HepG2 (cell line): Measurements from ENCODE around the gene HOXC10. TPM values are rescaled to one million over a fixed set of nuclear protein-coding genes. Genes with fewer than 3 reads are reported as not detected.

Source experiments
- ATAC-seq: fragments of 200-7000 bp; cut with Tn5 transposase; 3 replicates; pipeline ENCODE4 v1.9.1; 2020; ENCODE audit warnings: mild to moderate bottlenecking, moderate library complexity
- BruUV-seq: library from RNA; stranded (reverse); fragments of 400-500 nt; replicated peaks from 2 replicates; lab custom pipeline; 2021; lab: Mats Ljungman, UMichigan
- CTCF ChIA-PET: fragments of 300-600 bp; formaldehyde crosslinking; extraction: SDS; loops from one replicate; lab custom pipeline; 2021; ENCODE audit warnings: low total read pairs, inconsistent platforms, low intra/inter-chr PET ratio; lab: Yijun Ruan, JAX
- POLR2A ChIA-PET: fragments of 350-600 bp; sonication (Branson Sonifier 250); formaldehyde crosslinking; loops from one replicate; lab custom pipeline; 2020; ENCODE audit warnings: antibody characterized with exemption, inconsistent platforms; lab: Yijun Ruan, JAX
- DNase-seq: peaks from one replicate; pipeline ENCODE4 v3.0.0-alpha.2; 2015; ENCODE audit warnings: low spot score
- FAIRE-seq: peaks from 3 replicates; lab custom pipeline; 2011; peaks lifted over from hg19 to GRCh38; lab: Jason Lieb, UNC
- H2AFZ ChIP-seq: one replicate; pipeline ENCODE4 v1.6.1; 2011; ENCODE audit warnings: low read length, inconsistent platforms
- H3K27ac ChIP-seq: fragments of 300-600 bp; 3 replicates; pipeline ENCODE4 v1.8.0; 2011; ENCODE audit warnings: mixed run types, mild to moderate bottlenecking, mixed read lengths, low read length, inconsistent platforms; ENCODE audit not compliant: insufficient read depth; ENCODE audit errors: extremely low read length
- H3K27me3 ChIP-seq, 2 experiments: fragments of 200-600 bp in 1 of 2; 2 replicates in 1 of 2; 3 replicates in 1 of 2; pipeline versions ENCODE4 v1.6.0 to v1.8.0; 2011; ENCODE audit warnings: low read length in 2 of 2, mild to moderate bottlenecking in 2 of 2, moderate library complexity in 2 of 2, inconsistent platforms in 1 of 2; ENCODE audit not compliant: insufficient read depth in 2 of 2, control insufficient read depth in 1 of 2
- H3K36me3 ChIP-seq, 2 experiments: fragments of 200-600 bp in 1 of 2; replicated peaks in 1 of 2; 2 replicates in 1 of 2; 3 replicates in 1 of 2; pipeline versions ENCODE4 v1.5.1 to v1.8.0; 2011; ENCODE audit warnings: low read length in 2 of 2, inconsistent platforms in 1 of 2; ENCODE audit not compliant: insufficient read depth in 2 of 2, control insufficient read depth in 1 of 2
- H3K4me1 ChIP-seq: 2 replicates; pipeline ENCODE4 v1.5.1; 2012; ENCODE audit warnings: low read length, inconsistent platforms; ENCODE audit not compliant: insufficient read depth
- H3K4me2 ChIP-seq: 2 replicates; pipeline ENCODE4 v1.6.0; 2011; ENCODE audit warnings: low read depth, low read length, inconsistent platforms
- H3K4me3 ChIP-seq, 3 experiments: fragments of 200-600 bp in 1 of 3; sonication (generic), shearing (Covaris generic) in 1 of 3; replicated peaks in 1 of 3; 2 replicates each; pipeline ENCODE4 v1.5.1; 2011 to 2016; ENCODE audit warnings: low read length in 3 of 3, inconsistent platforms in 2 of 3, low read depth in 2 of 3, mild to moderate bottlenecking in 2 of 3, control low read depth in 1 of 3, mixed read lengths in 1 of 3; ENCODE audit not compliant: insufficient read depth in 1 of 3
- H3K79me2 ChIP-seq: one replicate; pipeline ENCODE4 v1.6.1; 2011; ENCODE audit warnings: low read length, inconsistent platforms; ENCODE audit not compliant: insufficient read depth
- H3K9ac ChIP-seq: 2 replicates; pipeline ENCODE4 v1.6.0; 2011; ENCODE audit warnings: mild to moderate bottlenecking, low read depth, low read length, inconsistent platforms; ENCODE audit not compliant: insufficient read depth
- H3K9me3 ChIP-seq: 2 replicates; pipeline ENCODE4 v1.5.1; 2012; ENCODE audit warnings: mild to moderate bottlenecking, low read length
- H4K20me1 ChIP-seq: 2 replicates; pipeline ENCODE4 v1.6.0; 2011; ENCODE audit warnings: inconsistent platforms, mild to moderate bottlenecking, low read length, moderate library complexity; ENCODE audit not compliant: insufficient read depth
- EHMT2 ChIP-seq: fragments of 200-600 bp; sonication (generic); IDR thresholded peaks from 2 replicates; pipeline ENCODE4 v1.7.0; 2017; ENCODE audit warnings: antibody characterized with exemption, low read depth, low read length, borderline replicate concordance
- MBNL3 ChIP-seq: fragments of 250-450 bp; sonication (Bioruptor Pico); conservative IDR thresholded peaks from 2 replicates; pipeline ENCODE4 v1.8.0; 2022; ENCODE audit warnings: mild to moderate bottlenecking, inconsistent platforms
- PATZ1 ChIP-seq: sonication (generic); formaldehyde crosslinking; IDR thresholded peaks from 2 replicates; pipeline ENCODE4 v1.4.0; 2020; ENCODE audit warnings: missing genetic modification reagents
- SMAD3 ChIP-seq: sonication (generic); formaldehyde crosslinking; IDR thresholded peaks from 2 replicates; pipeline ENCODE4 v1.4.0; 2020; ENCODE audit warnings: missing genetic modification reagents
- SMC3 ChIP-seq: IDR thresholded peaks from 2 replicates; pipeline ENCODE4 v1.6.1; 2011; ENCODE audit warnings: low read length, improper control_type of control experiment
- ZBTB7A ChIP-seq: sonication (generic); formaldehyde crosslinking; IDR thresholded peaks from 2 replicates; pipeline ENCODE4 v1.8.0; 2022; ENCODE audit warnings: mild to moderate bottlenecking, missing genetic modification reagents
- ZNF12 ChIP-seq: sonication (generic); formaldehyde crosslinking; IDR thresholded peaks from 2 replicates; pipeline ENCODE4 v1.5.0; 2020; ENCODE audit warnings: missing genetic modification reagents
- ZNF652 ChIP-seq: IDR thresholded peaks from 2 replicates; pipeline ENCODE4 v1.6.1; 2016; ENCODE audit warnings: low read depth, borderline replicate concordance
- ZNF777 ChIP-seq: sonication (generic); formaldehyde crosslinking; IDR thresholded peaks from 2 replicates; pipeline ENCODE4 v1.4.0; 2020; ENCODE audit warnings: missing genetic modification reagents
- WGBS: methylation state at CpG from one replicate; pipeline ENCODE4 v1.1.6; 2017; ENCODE audit warnings: low lambda C conversion rate; 5-methylcytosine and 5-hydroxymethylcytosine counted together
- in situ Hi-C: cut with HindIII; loops from 2 replicates; pipeline ENCODE4 v1.10.0; 2017; ENCODE audit warnings: low pct_unique_long_range_greater_than_20kb; ENCODE audit not compliant: extremely low pct_ligation_motif_present
- intact Hi-C: fragments of 100-400 bp; cut with micrococcal nuclease; formaldehyde crosslinking; loops from one replicate; pipeline ENCODE4 v1.10.0; 2022; ENCODE audit not compliant: unreplicated experiment
- polyA plus RNA-seq, 8 experiments: library from polyadenylated mRNA; depleted of rRNA in 3 of 8; stranded (reverse) in 7 of 8; unstranded in 1 of 8; fragments of >200 nt; fragmentation: Illumina TruSeq in 4 of 8; extraction: Trizol in 4 of 8; gene quantifications; 2 replicates each; pipeline versions ENCODE4 v1.2.1 to v1.2.3, GENCODE V29; 2011 to 2016; ENCODE audit warnings: low read depth in 4 of 8, missing spikeins in 1 of 8, mixed read lengths in 1 of 8; ENCODE audit not compliant: insufficient read depth in 1 of 8
- total RNA-seq, 5 experiments: library from RNA; depleted of rRNA; stranded (reverse); fragments of >200 nt; fragmentation: Illumina TruSeq; extraction: Trizol; gene quantifications; 2 replicates each; pipeline ENCODE4 v1.2.3, GENCODE V29; 2016; ENCODE audit warnings: low read depth in 1 of 5

The HOXC10 gene
- total and polyA plus RNA-seq, 2 of the 13 experiments (the other 11 are each of a cell fraction or from before 2014, with no cell fraction given), result not detected

- no peak for TF ChIP-seq PATZ1 (CRISPR knock-in tag)
- no peak for TF ChIP-seq EHMT2
- TF ChIP-seq MBNL3, result no peak
- no peak for TF ChIP-seq ZNF777
- TF ChIP-seq ZNF652, result no peak
- no peak for TF ChIP-seq ZNF12 (CRISPR knock-in tag)
- no peak for TF ChIP-seq SMAD3
- no peak for TF ChIP-seq ZBTB7A (CRISPR knock-in tag)
- TF ChIP-seq SMC3, result no peak
- Histone ChIP-seq H3K4me3 (no peak overlapping the region), H3K4me1 (peaks cover 34% of the 10 kb centered on the region), H3K27ac (no peak overlapping the region), H2AFZ (no peak overlapping the region), H4K20me1 (no peaks in the 10 kb centered on the region), H3K4me2 (no peak overlapping the region), H3K79me2 (no peaks in the 10 kb centered on the region), H3K36me3 (no peaks in the 10 kb centered on the region), H3K9ac (no peak overlapping the region), H3K27me3 (peaks cover 8 to 42% of the 10 kb centered on the region in 2 experiments), H3K9me3 (no peaks in the 10 kb centered on the region)
- FAIRE-seq, result no peak
- CTCF ChIA-PET, result interaction anchor here (1.2 kb wide), 1 partner anchor 219 kb away, joined by 3 read pairs; no protein-coding TSS in a partner anchor
- no peak for DNase-seq
- ATAC-seq, result no peak
- BruUV-seq, result no TSS peak
- WGBS, result 77% methylated on average over 19 of the region's 21 CpGs
- intact Hi-C loops (no loop called here), in situ Hi-C loops (no loop called here)
- POLR2A ChIA-PET, result no interaction called here
Observed at GRCh38 chr12:53986686-53987483, 1.9 kb downstream of the HOXC10 start.
